ENCODE results near the gene GOLGA6C.

DNA sequence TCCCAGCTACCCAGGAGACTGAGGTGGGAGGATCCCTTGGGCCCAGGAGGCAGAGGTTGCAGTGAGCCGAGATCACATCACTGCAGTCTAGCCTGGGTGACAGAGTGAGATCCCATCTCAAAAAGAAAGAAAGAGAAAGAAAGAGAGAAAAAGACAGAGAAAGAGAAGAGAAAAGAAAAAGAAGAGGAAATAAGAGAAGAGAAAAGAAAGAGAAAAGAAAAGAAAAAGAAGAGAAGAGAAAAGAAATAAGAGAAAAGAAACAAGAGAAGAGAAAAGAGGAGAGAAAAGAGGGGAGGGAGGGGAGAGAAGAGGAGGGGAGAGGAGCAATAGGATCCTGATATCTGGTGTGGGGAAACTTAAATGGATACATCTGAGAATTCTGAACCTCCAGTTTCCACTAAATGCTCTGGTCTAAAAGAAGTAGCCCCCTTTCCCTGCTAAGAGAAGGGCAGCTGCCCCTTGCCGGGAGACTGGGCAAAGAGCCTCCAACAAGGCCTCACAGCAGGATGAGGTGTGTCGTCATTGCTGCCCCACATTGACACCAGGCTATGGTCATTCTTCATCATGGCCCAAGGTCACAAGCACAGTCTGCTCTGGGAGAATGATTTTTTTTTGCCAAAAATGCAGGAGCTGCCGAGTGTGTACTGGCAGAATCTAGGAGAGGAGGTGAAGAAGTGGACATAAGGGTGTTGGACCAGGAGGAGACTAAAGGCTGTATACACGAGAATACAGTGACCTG lies 56.6 kb downstream of the GOLGA6C start:
- TF ChIP-seq, protein P1, sequence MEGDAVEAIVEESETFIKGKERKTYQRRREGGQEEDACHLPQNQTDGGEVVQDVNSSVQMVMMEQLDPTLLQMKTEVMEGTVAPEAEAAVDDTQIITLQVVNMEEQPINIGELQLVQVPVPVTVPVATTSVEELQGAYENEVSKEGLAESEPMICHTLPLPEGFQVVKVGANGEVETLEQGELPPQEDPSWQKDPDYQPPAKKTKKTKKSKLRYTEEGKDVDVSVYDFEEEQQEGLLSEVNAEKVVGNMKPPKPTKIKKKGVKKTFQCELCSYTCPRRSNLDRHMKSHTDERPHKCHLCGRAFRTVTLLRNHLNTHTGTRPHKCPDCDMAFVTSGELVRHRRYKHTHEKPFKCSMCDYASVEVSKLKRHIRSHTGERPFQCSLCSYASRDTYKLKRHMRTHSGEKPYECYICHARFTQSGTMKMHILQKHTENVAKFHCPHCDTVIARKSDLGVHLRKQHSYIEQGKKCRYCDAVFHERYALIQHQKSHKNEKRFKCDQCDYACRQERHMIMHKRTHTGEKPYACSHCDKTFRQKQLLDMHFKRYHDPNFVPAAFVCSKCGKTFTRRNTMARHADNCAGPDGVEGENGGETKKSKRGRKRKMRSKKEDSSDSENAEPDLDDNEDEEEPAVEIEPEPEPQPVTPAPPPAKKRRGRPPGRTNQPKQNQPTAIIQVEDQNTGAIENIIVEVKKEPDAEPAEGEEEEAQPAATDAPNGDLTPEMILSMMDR (conservative IDR thresholded peaks at IDR 0.05 in 1 of 2, IDR thresholded peaks at IDR 0.05 in 1 of 2; ENCODE audit: low read depth in 1 of 2, low read length in 2 of 2), result no peak
- TF ChIP-seq EZH2 (IDR thresholded peaks at IDR 0.05; ENCODE audit: low read length, missing control alignments), result no peak

All from fibroblast of lung (primary cell).